NCI-H510A (cell line): ENCODE data around the gene LSP1.
"Not testable (repeated sequence)": the region's sequence is repeated elsewhere in the genome, so short reads cannot be mapped to it uniquely, and the experiment has no call there.

Source experiments
- DNase-seq: peaks from one replicate; lab custom pipeline; 2025; lab: John Stamatoyannopoulos, UW

The LSP1 gene

GRCh38 chr11:1864831-1865665 lies 12.2 kb downstream of the LSP1 start:
- no peak for DNase-seq

GRCh38 chr11:1866226-1866625 lies 13.3 kb downstream of the LSP1 start:
- DNase-seq: no peak

GRCh38 chr11:1866776-1867175 lies 13.9 kb downstream of the LSP1 start:
- no peak for DNase-seq

- no peak for DNase-seq
Measured at GRCh38 chr11:1867381-1867780, 14.5 kb downstream of the LSP1 start.

- DNase-seq: no peak
Measured at GRCh38 chr11:1868056-1868635, 15.3 kb downstream of the LSP1 start.

GRCh38 chr11:1868636-1869291 lies 15.9 kb downstream of the LSP1 start:
- DNase-seq: no peak

GRCh38 chr11:1869427-1870325 lies 16.8 kb downstream of the LSP1 start:
- DNase-seq: no peak

- no peak for DNase-seq
Measured at GRCh38 chr11:1870326-1870696, 17.4 kb downstream of the LSP1 start.

- DNase-seq: no peak
Measured at GRCh38 chr11:1870721-1871466, 18.0 kb downstream of the LSP1 start.

GRCh38 chr11:1871531-1871930 lies 18.6 kb downstream of the LSP1 start:
- DNase-seq: no peak

GRCh38 chr11:1872267-1872985 lies 19.5 kb downstream of the LSP1 start:
- no peak for DNase-seq

GRCh38 chr11:1873048-1873812 lies 20.3 kb downstream of the LSP1 start:
- no peak for DNase-seq

- DNase-seq: not testable (repeated sequence)
Measured at GRCh38 chr11:1873813-1874150, 20.9 kb downstream of the LSP1 start.

GRCh38 chr11:1874441-1875092 lies 21.7 kb downstream of the LSP1 start:
- DNase-seq: not testable (repeated sequence)

GRCh38 chr11:1875093-1875850 lies 22.4 kb downstream of the LSP1 start:
- DNase-seq: no peak

GRCh38 chr11:1875851-1876301 lies 23.0 kb downstream of the LSP1 start:
- not testable (repeated sequence) for DNase-seq

GRCh38 chr11:1876361-1877063 lies 23.6 kb downstream of the LSP1 start:
- no peak for DNase-seq
